HepG2 (cell line): ENCODE results near the gene PEX10.

Source experiments
- CREM ChIP-seq, 2 experiments: sonication (generic) in 1 of 2; formaldehyde crosslinking in 1 of 2; IDR thresholded peaks; 2 replicates each; pipeline versions ENCODE4 v1.4.0 to v1.6.1; 2016 to 2020; ENCODE audit warnings: antibody characterized with exemption in 1 of 2, mild to moderate bottlenecking in 1 of 2, missing genetic modification reagents in 1 of 2
- SAP130 ChIP-seq: IDR thresholded peaks from 2 replicates; pipeline ENCODE4 v1.6.1; 2016; ENCODE audit warnings: low read depth
- SIX4 ChIP-seq: sonication (generic); formaldehyde crosslinking; IDR thresholded peaks from 2 replicates; pipeline ENCODE4 v1.4.0; 2020; ENCODE audit warnings: missing genetic modification reagents
- SP2 ChIP-seq: sonication (generic); formaldehyde crosslinking; IDR thresholded peaks from 2 replicates; pipeline ENCODE4 v1.5.1; 2020; ENCODE audit warnings: mild to moderate bottlenecking, missing genetic modification reagents
- SP5 ChIP-seq: IDR thresholded peaks from 2 replicates; pipeline ENCODE4 v1.6.1; 2016; ENCODE audit warnings: low read depth, borderline replicate concordance
- TARDBP ChIP-seq: sonication (generic); formaldehyde crosslinking; IDR thresholded peaks from 2 replicates; pipeline ENCODE4 v1.8.0; 2022; ENCODE audit warnings: mild to moderate bottlenecking, missing genetic modification reagents
- ZSCAN20 ChIP-seq: sonication (generic); formaldehyde crosslinking; IDR thresholded peaks from 2 replicates; pipeline ENCODE4 v1.4.0; 2020; ENCODE audit warnings: missing genetic modification reagents, mild to moderate bottlenecking, borderline replicate concordance
- TF ChIP-seq, protein P1 (sequence below): sonication (generic); formaldehyde crosslinking; IDR thresholded peaks from 2 replicates; pipeline ENCODE4 v1.4.0; 2020; ENCODE audit warnings: low read depth, missing genetic modification reagents
- TF ChIP-seq, protein P2 (sequence below): conservative IDR thresholded peaks from 2 replicates; pipeline ENCODE4 v1.6.1; 2018; ENCODE audit warnings: missing genetic modification reagents
- TF ChIP-seq, protein P3 (sequence below): sonication (generic); formaldehyde crosslinking; IDR thresholded peaks from 2 replicates; pipeline ENCODE4 v1.4.0; 2020; ENCODE audit warnings: missing genetic modification reagents; ENCODE audit errors: not compliant biosample characterization
- TF ChIP-seq, protein P4 (sequence below): sonication (generic); formaldehyde crosslinking; IDR thresholded peaks from 2 replicates; pipeline ENCODE4 v1.4.0; 2020; ENCODE audit warnings: missing genetic modification reagents, mild to moderate bottlenecking, borderline replicate concordance
- TF ChIP-seq, protein P5 (sequence below): IDR thresholded peaks from 2 replicates; pipeline ENCODE4 v1.6.1; 2016

DNA sequence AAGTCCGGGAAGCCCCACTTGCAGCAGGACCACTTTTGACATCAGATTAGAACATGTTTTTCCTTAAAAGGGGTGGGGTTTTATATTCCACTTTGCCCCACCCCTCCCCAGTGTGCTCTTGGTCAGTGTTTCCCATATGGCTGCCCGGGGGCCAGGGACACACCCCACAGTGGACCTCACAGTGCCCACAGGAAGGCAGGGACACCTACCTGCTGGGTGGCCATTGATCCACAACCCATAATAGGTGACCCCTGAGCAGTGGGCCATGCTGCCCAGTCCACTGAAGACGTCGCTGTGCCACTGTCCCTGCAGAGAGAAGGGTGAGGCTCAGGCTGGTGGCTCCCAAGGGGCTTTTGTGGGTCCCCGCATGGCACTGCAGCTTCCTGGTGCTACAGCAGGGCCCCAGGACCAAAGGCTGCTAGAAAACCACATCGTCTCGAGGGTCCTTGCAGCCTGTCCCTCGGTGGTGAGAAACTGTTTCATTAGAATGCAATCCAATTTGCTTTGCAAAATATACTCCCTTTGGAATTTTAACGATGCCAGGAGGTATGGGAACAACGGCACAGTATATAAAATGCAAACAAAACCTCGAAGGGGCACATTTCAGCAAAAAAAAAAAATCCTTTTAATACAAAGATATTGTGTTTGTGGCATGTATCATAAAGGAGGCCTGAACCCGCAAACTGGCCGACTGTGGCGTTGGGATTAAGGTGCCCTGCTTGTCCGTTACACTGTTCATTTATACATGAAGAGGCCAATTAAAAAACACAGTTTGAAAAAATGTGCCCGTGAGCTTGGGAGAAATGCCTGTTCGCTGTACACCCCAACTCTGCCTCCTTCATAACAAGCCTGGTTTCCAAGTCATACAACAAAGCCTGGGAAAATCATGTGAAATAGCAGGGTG, 37.9 kb downstream of the PEX10 start:
- TF ChIP-seq ZSCAN20 (CRISPR knock-in tag) (no peak), SAP130 (CRISPR knock-in tag) (no peak), SP2 (CRISPR knock-in tag) (no peak), CREM (IDR thresholded peaks at IDR 0.05) (no peak), CREM (CRISPR knock-in tag; IDR thresholded peaks at IDR 0.05) (no peak), SP5 (CRISPR knock-in tag) (no peak), TARDBP (CRISPR knock-in tag) (no peak), SIX4 (CRISPR knock-in tag) (no peak)
- TF ChIP-seq, protein P1, sequence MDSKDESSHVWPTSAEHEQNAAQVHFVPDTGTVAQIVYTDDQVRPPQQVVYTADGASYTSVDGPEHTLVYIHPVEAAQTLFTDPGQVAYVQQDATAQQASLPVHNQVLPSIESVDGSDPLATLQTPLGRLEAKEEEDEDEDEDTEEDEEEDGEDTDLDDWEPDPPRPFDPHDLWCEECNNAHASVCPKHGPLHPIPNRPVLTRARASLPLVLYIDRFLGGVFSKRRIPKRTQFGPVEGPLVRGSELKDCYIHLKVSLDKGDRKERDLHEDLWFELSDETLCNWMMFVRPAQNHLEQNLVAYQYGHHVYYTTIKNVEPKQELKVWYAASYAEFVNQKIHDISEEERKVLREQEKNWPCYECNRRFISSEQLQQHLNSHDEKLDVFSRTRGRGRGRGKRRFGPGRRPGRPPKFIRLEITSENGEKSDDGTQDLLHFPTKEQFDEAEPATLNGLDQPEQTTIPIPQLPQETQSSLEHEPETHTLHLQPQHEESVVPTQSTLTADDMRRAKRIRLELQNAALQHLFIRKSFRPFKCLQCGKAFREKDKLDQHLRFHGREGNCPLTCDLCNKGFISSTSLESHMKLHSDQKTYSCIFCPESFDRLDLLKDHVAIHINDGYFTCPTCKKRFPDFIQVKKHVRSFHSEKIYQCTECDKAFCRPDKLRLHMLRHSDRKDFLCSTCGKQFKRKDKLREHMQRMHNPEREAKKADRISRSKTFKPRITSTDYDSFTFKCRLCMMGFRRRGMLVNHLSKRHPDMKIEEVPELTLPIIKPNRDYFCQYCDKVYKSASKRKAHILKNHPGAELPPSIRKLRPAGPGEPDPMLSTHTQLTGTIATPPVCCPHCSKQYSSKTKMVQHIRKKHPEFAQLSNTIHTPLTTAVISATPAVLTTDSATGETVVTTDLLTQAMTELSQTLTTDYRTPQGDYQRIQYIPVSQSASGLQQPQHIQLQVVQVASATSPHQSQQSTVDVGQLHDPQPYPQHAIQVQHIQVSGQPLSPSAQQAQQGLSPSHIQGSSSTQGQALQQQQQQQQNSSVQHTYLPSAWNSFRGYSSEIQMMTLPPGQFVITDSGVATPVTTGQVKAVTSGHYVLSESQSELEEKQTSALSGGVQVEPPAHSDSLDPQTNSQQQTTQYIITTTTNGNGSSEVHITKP (CRISPR knock-in tag): no peak
- TF ChIP-seq, protein P2, sequence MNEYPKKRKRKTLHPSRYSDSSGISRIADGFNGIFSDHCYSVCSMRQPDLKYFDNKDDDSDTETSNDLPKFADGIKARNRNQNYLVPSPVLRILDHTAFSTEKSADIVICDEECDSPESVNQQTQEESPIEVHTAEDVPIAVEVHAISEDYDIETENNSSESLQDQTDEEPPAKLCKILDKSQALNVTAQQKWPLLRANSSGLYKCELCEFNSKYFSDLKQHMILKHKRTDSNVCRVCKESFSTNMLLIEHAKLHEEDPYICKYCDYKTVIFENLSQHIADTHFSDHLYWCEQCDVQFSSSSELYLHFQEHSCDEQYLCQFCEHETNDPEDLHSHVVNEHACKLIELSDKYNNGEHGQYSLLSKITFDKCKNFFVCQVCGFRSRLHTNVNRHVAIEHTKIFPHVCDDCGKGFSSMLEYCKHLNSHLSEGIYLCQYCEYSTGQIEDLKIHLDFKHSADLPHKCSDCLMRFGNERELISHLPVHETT (CRISPR knock-in tag): no peak
- TF ChIP-seq, protein P3, sequence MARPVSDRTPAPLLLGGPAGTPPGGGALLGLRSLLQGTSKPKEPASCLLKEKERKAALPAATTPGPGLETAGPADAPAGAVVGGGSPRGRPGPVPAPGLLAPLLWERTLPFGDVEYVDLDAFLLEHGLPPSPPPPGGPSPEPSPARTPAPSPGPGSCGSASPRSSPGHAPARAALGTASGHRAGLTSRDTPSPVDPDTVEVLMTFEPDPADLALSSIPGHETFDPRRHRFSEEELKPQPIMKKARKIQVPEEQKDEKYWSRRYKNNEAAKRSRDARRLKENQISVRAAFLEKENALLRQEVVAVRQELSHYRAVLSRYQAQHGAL (CRISPR knock-in tag): no peak
- TF ChIP-seq, protein P4, sequence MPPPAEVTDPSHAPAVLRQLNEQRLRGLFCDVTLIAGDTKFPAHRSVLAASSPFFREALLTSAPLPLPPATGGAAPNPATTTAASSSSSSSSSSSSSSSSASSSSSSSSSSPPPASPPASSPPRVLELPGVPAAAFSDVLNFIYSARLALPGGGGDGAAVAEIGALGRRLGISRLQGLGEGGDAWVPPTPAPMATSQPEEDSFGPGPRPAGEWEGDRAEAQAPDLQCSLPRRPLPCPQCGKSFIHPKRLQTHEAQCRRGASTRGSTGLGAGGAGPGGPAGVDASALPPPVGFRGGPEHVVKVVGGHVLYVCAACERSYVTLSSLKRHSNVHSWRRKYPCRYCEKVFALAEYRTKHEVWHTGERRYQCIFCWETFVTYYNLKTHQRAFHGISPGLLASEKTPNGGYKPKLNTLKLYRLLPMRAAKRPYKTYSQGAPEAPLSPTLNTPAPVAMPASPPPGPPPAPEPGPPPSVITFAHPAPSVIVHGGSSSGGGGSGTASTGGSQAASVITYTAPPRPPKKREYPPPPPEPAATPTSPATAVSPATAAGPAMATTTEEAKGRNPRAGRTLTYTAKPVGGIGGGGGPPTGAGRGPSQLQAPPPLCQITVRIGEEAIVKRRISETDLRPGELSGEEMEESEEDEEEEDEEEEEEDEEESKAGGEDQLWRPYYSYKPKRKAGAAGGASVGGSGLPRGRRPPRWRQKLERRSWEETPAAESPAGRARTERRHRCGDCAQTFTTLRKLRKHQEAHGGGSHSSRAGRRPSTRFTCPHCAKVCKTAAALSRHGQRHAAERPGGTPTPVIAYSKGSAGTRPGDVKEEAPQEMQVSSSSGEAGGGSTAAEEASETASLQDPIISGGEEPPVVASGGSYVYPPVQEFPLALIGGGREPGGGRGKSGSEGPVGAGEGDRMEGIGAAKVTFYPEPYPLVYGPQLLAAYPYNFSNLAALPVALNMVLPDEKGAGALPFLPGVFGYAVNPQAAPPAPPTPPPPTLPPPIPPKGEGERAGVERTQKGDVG (CRISPR knock-in tag): no peak
- TF ChIP-seq, protein P5, sequence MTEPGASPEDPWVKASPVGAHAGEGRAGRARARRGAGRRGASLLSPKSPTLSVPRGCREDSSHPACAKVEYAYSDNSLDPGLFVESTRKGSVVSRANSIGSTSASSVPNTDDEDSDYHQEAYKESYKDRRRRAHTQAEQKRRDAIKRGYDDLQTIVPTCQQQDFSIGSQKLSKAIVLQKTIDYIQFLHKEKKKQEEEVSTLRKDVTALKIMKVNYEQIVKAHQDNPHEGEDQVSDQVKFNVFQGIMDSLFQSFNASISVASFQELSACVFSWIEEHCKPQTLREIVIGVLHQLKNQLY: no peak
